Neuron (in vitro differentiated cells): ENCODE data around the gene INO80E.
A peak's percentile ranks its signal among the peaks of the same experiment; 100 is the strongest.

Experiments used
- H2AFZ ChIP-seq: one replicate; pipeline ENCODE4 v1.6.1; 2013; ENCODE audit warnings: low read depth, mild to moderate bottlenecking, inconsistent platforms, low read length, moderate library complexity
- H3K27me3 ChIP-seq: one replicate; pipeline ENCODE4 v1.6.1; 2013; ENCODE audit warnings: low read length; ENCODE audit not compliant: insufficient read depth
- H3K36me3 ChIP-seq: one replicate; pipeline ENCODE4 v1.6.1; 2013; ENCODE audit warnings: low read length; ENCODE audit not compliant: insufficient read depth
- H3K4me1 ChIP-seq: one replicate; pipeline ENCODE4 v1.6.1; 2013; ENCODE audit warnings: low read length; ENCODE audit not compliant: insufficient read depth
- H3K4me3 ChIP-seq: 2 replicates; pipeline ENCODE4 v1.5.1; 2013; ENCODE audit warnings: mild to moderate bottlenecking, low read length, moderate library complexity
- H3K9me3 ChIP-seq: one replicate; pipeline ENCODE4 v1.6.1; 2013; ENCODE audit warnings: low read length

The INO80E gene

GRCh38 chr16:29990883-29991570 lies 5.0 kb upstream of the INO80E start:
- Histone ChIP-seq H3K9me3 (no peaks in the 10 kb centered on the region), H3K36me3 (peaks cover 70% of the 10 kb centered on the region), H2AFZ (no peak overlapping the region), H3K4me1 (peaks cover 14% of the 10 kb centered on the region), H3K4me3 (no peak overlapping the region), H3K27me3 (no peaks in the 10 kb centered on the region)

- no peak overlapping the region for H2AFZ ChIP-seq
- H3K27me3 ChIP-seq, result no peaks in the 10 kb centered on the region
- no peak overlapping the region for H3K4me3 ChIP-seq
- H3K4me1 ChIP-seq, result peaks cover 17% of the 10 kb centered on the region
- peaks cover 64% of the 10 kb centered on the region for H3K36me3 ChIP-seq
- no peaks in the 10 kb centered on the region for H3K9me3 ChIP-seq
Measured at GRCh38 chr16:29991571-29991904, 4.5 kb upstream of the INO80E start.

- H3K36me3 ChIP-seq, result peaks cover 56% of the 10 kb centered on the region
- H3K4me3 ChIP-seq, result no peak overlapping the region
- peaks cover 21% of the 10 kb centered on the region for H3K4me1 ChIP-seq
- no peak overlapping the region for H2AFZ ChIP-seq
- H3K27me3 ChIP-seq, result no peaks in the 10 kb centered on the region
- no peaks in the 10 kb centered on the region for H3K9me3 ChIP-seq
Measured at GRCh38 chr16:29992344-29992967, 3.6 kb upstream of the INO80E start.

GRCh38 chr16:29993191-29993902 lies 2.7 kb upstream of the INO80E start:
- Histone ChIP-seq H3K9me3 (no peaks in the 10 kb centered on the region), H3K4me3 (no peak overlapping the region), H2AFZ (no peak overlapping the region), H3K27me3 (no peaks in the 10 kb centered on the region), H3K4me1 (peaks cover 21% of the 10 kb centered on the region), H3K36me3 (peaks cover 54% of the 10 kb centered on the region)

- H2AFZ ChIP-seq, result no peak overlapping the region
- H3K36me3 ChIP-seq, result peaks cover 47% of the 10 kb centered on the region
- H3K27me3 ChIP-seq, result no peaks in the 10 kb centered on the region
- peak overlapping the region; percentile 73 for H3K4me3 ChIP-seq
- no peaks in the 10 kb centered on the region for H3K9me3 ChIP-seq
- peaks cover 21% of the 10 kb centered on the region for H3K4me1 ChIP-seq
Measured at GRCh38 chr16:29993903-29994599, 2.0 kb upstream of the INO80E start.

- Histone ChIP-seq H3K27me3 (no peaks in the 10 kb centered on the region), H3K36me3 (peaks cover 41% of the 10 kb centered on the region), H3K9me3 (no peaks in the 10 kb centered on the region), H2AFZ (peak overlapping the region; percentile 78), H3K4me1 (peaks cover 21% of the 10 kb centered on the region), H3K4me3 (peak overlapping the region; percentile 73)
Measured at GRCh38 chr16:29994600-29995323, 1.3 kb upstream of the INO80E start.

GRCh38 chr16:29995324-29995910 lies 624 bp upstream of the INO80E start, which contains the start of gene HIRIP3:
Gene HIRIP3 (minus strand): TSS chr16:29995617. CDS start chr16:29995605, 12 bp downstream.
- H3K27me3 ChIP-seq, result no peaks in the 10 kb centered on the region
- H2AFZ ChIP-seq, result peak within 1 kb of the TSS; percentile 78
- H3K4me1 ChIP-seq, result peaks cover 21% of the 10 kb centered on the region
- peak within 1 kb of the TSS; percentile 73 for H3K4me3 ChIP-seq
- H3K36me3 ChIP-seq, result peaks cover 35% of the 10 kb centered on the region
- H3K9me3 ChIP-seq, result no peaks in the 10 kb centered on the region

DNA sequence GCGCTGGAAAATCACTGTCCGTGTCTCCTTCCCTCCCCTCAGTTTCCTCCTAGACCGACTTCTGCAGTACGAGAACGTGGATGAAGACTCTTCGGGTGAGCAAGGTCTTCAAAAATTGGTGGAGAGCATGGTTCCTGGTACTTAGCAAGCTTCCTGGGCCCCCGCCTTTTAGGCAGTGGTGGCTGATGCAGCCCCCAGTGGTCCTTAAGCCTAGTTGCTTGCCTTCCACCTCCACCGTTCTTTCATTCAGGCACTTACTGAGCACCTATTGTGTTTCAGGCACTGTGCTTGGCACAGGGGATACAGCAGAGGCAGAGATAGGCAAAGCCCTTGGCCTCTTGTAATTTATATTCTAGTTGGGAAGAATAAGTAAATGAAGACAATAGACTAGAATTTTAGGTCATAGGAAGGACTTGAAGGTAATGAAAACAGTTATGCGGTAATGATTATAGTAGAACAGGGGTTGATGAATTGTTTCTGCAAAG lies 767 bp downstream of the INO80E start:
- Histone ChIP-seq H2AFZ (peak overlapping the region; percentile 78), H3K4me1 (peaks cover 21% of the 10 kb centered on the region), H3K4me3 (peak overlapping the region; percentile 73), H3K27me3 (no peaks in the 10 kb centered on the region), H3K9me3 (no peaks in the 10 kb centered on the region), H3K36me3 (peaks cover 28% of the 10 kb centered on the region)

GRCh38 chr16:29999605-30000004 lies 3.6 kb downstream of the INO80E start:
- H3K4me1 ChIP-seq, result peaks cover 13% of the 10 kb centered on the region
- no peak overlapping the region for H3K4me3 ChIP-seq
- no peak overlapping the region for H2AFZ ChIP-seq
- H3K36me3 ChIP-seq, result peaks cover 7% of the 10 kb centered on the region
- no peaks in the 10 kb centered on the region for H3K27me3 ChIP-seq
- no peaks in the 10 kb centered on the region for H3K9me3 ChIP-seq

- no peak overlapping the region for H3K4me3 ChIP-seq
- H2AFZ ChIP-seq, result no peak overlapping the region
- H3K4me1 ChIP-seq, result peaks cover 7% of the 10 kb centered on the region
- H3K36me3 ChIP-seq, result peaks cover 7% of the 10 kb centered on the region
- no peaks in the 10 kb centered on the region for H3K9me3 ChIP-seq
- H3K27me3 ChIP-seq, result no peaks in the 10 kb centered on the region
Measured at GRCh38 chr16:30000735-30001631, 4.9 kb downstream of the INO80E start.

DNA sequence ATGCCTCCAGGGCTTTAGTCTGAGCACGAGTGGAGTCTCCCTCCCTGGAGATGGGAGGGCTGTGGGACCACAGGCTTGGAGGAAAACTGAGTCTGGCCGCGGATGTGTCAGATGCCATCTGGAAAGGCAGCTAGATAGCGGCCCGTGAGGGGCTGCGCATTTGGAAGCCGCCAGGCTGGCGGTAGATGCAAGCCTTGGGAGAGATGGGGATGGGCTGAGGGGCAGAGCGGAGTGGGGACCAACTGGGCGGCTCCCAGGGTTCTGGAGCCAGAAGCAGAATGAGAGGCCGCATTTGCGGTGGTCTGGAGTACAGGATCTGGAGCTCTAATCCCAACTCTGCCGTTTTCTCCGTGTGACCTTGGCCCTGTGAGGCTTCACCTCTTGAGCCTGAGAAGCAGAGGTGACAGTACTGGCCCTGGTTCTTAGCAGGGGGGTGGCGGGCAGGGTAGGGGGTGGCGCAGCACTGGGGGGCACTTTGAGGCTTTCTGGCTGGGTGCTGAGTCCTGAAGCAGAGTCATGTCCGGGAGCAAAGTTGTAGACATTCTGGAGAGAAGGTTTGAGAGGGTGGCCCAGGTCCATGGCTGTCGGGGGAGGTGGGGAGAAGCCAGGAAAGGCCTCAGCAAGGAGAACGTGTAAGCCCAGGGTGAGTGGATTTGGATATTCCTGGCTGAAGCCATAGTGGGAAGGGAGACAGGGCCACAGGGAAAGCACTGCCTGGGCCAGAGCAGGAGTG lies 6.7 kb downstream of the INO80E start:
- no peak overlapping the region for H2AFZ ChIP-seq
- no peaks in the 10 kb centered on the region for H3K27me3 ChIP-seq
- H3K4me3 ChIP-seq, result no peak overlapping the region
- no peaks in the 10 kb centered on the region for H3K9me3 ChIP-seq
- H3K4me1 ChIP-seq, result no peaks in the 10 kb centered on the region
- H3K36me3 ChIP-seq, result peaks cover 4% of the 10 kb centered on the region
